HL-60 (cell line): ENCODE results near the gene SLC44A5.
"Not testable (repeated sequence)": the region's sequence is repeated elsewhere in the genome, so short reads cannot be mapped to it uniquely, and the experiment has no call there.

Experiments
- DNase-seq, 2 experiments: peaks; one replicate each; pipeline ENCODE4 v3.0.0-alpha.2; 2010 to 2020; ENCODE audit warnings: low read depth in 1 of 2, low spot score in 1 of 2
- H3K27ac ChIP-seq: fragments of 250-450 bp; sonication (Bioruptor Pico); replicated peaks from 2 replicates; pipeline ENCODE4 v1.5.1; 2020; ENCODE audit warnings: mild to moderate bottlenecking, moderate library complexity
- H3K27me3 ChIP-seq: fragments of 250-450 bp; sonication (Bioruptor Pico); 2 replicates; pipeline ENCODE4 v1.5.1; 2021; ENCODE audit warnings: mild to moderate bottlenecking, moderate library complexity; ENCODE audit not compliant: insufficient read depth, poor library complexity, severe bottlenecking
- H3K4me3 ChIP-seq: replicated peaks from 2 replicates; pipeline ENCODE4 v1.5.1; 2011; ENCODE audit warnings: mild to moderate bottlenecking, control low read depth, low read length; ENCODE audit not compliant: insufficient read depth
- CTCF ChIP-seq: IDR thresholded peaks from one replicate; pipeline ENCODE4 v1.5.1; 2011; ENCODE audit warnings: low read length, control low read depth, inconsistent platforms; ENCODE audit not compliant: insufficient read depth
- GABPA ChIP-seq: IDR thresholded peaks from 2 replicates; pipeline ENCODE4 v1.6.1; 2012; ENCODE audit warnings: low read depth
- POLR2AphosphoS5 ChIP-seq: IDR thresholded peaks from 2 replicates; pipeline ENCODE4 v1.6.1; 2012; ENCODE audit warnings: low read depth
- SPI1 ChIP-seq: IDR thresholded peaks from 2 replicates; pipeline ENCODE4 v1.6.1; 2012; ENCODE audit warnings: low read depth, mild to moderate bottlenecking, borderline replicate concordance
- TF ChIP-seq, protein P1 (sequence below): IDR thresholded peaks from 2 replicates; pipeline ENCODE4 v1.6.1; 2012; ENCODE audit warnings: low read depth; ENCODE audit not compliant: insufficient replicate concordance

Gene SLC44A5

GRCh38 chr1:75482951-75483350, 128.0 kb downstream of the SLC44A5 start:
- Histone ChIP-seq H3K4me3 (no peak overlapping the region), H3K27ac (no peak overlapping the region), H3K27me3 (no peaks in the 10 kb centered on the region)
- no peak for DNase-seq
- no peak for TF ChIP-seq CTCF
- TF ChIP-seq GABPA = no peak
- TF ChIP-seq, protein P1, sequence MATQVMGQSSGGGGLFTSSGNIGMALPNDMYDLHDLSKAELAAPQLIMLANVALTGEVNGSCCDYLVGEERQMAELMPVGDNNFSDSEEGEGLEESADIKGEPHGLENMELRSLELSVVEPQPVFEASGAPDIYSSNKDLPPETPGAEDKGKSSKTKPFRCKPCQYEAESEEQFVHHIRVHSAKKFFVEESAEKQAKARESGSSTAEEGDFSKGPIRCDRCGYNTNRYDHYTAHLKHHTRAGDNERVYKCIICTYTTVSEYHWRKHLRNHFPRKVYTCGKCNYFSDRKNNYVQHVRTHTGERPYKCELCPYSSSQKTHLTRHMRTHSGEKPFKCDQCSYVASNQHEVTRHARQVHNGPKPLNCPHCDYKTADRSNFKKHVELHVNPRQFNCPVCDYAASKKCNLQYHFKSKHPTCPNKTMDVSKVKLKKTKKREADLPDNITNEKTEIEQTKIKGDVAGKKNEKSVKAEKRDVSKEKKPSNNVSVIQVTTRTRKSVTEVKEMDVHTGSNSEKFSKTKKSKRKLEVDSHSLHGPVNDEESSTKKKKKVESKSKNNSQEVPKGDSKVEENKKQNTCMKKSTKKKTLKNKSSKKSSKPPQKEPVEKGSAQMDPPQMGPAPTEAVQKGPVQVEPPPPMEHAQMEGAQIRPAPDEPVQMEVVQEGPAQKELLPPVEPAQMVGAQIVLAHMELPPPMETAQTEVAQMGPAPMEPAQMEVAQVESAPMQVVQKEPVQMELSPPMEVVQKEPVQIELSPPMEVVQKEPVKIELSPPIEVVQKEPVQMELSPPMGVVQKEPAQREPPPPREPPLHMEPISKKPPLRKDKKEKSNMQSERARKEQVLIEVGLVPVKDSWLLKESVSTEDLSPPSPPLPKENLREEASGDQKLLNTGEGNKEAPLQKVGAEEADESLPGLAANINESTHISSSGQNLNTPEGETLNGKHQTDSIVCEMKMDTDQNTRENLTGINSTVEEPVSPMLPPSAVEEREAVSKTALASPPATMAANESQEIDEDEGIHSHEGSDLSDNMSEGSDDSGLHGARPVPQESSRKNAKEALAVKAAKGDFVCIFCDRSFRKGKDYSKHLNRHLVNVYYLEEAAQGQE = no peak
- no peak for TF ChIP-seq POLR2AphosphoS5
- no peak for TF ChIP-seq SPI1

DNA sequence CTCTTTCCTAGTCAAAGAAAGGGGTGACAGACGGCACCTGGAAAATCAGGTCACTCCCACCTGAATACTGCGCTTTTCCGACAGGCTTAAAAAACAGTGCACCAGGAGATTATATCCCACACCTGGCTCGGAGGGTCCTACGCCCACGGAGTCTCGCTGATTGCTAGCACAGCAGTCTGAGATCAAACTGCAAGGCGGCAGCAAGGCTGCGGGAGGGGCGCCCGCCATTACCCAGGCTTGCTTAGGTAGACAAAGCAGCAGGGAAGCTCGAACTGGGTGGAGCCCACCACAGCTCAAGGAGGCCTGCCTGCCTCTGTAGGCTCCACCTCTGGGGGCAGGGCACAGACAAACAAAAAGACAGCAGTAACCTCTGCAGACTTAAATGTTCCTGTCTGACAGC, 134.4 kb downstream of the SLC44A5 start:
- DNase-seq, H3K27me3 ChIP-seq, H3K27ac ChIP-seq, H3K4me3 ChIP-seq: not testable (repeated sequence)

GRCh38 chr1:75475696-75476095, 135.2 kb downstream of the SLC44A5 start:
- no peaks in the 10 kb centered on the region for H3K27me3 ChIP-seq
- DNase-seq = no peak
- H3K27ac ChIP-seq = no peak overlapping the region
- H3K4me3 ChIP-seq = no peak overlapping the region
- TF ChIP-seq SPI1 (no peak), CTCF (no peak), POLR2AphosphoS5 (no peak), GABPA (no peak)
- TF ChIP-seq, protein P1 = no peak

GRCh38 chr1:75472971-75473603, 137.8 kb downstream of the SLC44A5 start:
- TF ChIP-seq GABPA (no peak), CTCF (no peak), SPI1 (no peak)
- Histone ChIP-seq H3K27me3 (no peaks in the 10 kb centered on the region), H3K4me3 (no peak overlapping the region), H3K27ac (no peak overlapping the region)
- DNase-seq = no peak
